GM12801 (cell line): Measurements from ENCODE around the gene SLC48A1.

Experiments used
- TF ChIP-seq, protein P1 (sequence below): IDR thresholded peaks from one replicate; pipeline ENCODE4 v1.5.1; 2011; ENCODE audit warnings: control low read depth; ENCODE audit not compliant: insufficient read length; ENCODE audit errors: extremely low read depth

SLC48A1 gene

GRCh38 chr12:47776471-47777143 lies 3.6 kb downstream of the SLC48A1 start:
- TF ChIP-seq, protein P1, sequence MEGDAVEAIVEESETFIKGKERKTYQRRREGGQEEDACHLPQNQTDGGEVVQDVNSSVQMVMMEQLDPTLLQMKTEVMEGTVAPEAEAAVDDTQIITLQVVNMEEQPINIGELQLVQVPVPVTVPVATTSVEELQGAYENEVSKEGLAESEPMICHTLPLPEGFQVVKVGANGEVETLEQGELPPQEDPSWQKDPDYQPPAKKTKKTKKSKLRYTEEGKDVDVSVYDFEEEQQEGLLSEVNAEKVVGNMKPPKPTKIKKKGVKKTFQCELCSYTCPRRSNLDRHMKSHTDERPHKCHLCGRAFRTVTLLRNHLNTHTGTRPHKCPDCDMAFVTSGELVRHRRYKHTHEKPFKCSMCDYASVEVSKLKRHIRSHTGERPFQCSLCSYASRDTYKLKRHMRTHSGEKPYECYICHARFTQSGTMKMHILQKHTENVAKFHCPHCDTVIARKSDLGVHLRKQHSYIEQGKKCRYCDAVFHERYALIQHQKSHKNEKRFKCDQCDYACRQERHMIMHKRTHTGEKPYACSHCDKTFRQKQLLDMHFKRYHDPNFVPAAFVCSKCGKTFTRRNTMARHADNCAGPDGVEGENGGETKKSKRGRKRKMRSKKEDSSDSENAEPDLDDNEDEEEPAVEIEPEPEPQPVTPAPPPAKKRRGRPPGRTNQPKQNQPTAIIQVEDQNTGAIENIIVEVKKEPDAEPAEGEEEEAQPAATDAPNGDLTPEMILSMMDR: no peak

GRCh38 chr12:47777151-47777550 lies 4.1 kb downstream of the SLC48A1 start:
- TF ChIP-seq, protein P1: no peak

DNA sequence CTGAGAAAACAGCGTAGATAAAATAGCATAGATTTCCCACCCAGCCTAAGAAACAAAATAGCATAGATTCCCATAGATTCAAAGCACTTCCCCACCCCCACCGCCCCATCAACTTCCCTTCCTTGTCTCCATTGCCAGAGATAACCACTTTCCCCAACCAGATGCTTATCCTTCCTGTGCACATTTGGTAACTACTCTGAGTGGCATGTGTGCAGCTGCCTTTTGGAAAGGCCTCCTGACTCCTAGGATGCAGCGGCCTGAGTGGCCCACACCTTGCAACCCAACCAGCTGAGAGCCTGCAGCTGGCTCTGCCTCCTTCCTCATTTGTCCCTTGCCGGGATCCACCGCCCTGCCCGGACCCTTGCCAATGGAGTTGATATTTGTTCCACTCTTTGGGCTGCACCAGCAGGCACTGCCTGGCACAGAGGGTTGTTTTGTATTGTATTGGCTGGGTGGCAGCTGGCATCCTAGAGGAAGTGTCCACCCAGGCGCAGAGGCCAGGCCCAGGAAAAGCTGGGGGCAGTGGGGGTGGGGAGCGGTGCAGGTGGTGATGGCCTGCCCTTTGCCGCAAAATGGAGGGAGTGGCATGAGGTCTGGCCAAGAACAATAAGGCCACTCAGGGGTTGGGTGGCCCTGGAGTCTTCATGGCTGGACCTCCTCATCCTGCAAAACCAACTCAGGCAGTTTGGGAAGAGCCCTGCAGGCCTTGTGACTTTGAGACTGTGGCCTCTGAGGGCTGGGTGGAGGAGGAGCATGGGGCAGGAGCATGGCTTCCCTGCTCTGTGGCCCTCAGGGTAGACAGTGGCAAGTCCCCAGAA lies 4.9 kb downstream of the SLC48A1 start:
- TF ChIP-seq, protein P1: no peak

GRCh38 chr12:47778881-47779280 lies 5.8 kb downstream of the SLC48A1 start:
- TF ChIP-seq, protein P1: no peak

DNA sequence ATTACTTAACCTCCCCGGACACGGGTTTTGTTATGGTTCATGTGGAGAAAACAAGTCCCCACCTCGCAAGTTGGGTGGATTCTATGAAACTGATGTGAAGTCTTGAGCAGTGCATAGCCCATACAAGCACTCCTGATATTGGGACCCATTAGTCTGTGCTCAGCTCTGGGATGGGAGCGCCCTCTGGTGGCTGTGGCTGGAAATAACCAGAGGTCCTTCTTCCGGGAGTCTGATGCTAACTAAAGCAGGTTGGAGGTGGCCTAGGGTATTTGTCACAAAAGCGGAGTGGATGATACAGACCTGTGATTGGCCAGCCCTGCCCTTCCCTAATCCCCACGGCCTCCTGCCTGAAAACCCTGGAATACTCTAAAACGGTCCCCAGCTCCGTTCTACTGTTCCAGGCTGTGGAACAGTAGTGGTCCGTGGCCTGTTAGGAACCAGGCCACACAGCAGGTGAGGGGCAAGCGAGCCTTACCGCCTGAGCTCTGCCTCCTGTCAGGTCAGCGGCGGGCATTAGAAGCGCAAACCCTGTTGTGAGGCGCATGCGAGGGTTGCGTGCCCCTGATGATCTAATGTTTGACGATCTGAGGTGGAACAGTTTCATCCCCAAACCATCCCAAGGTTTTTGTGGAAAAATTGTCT lies 6.4 kb downstream of the SLC48A1 start:
- TF ChIP-seq, protein P1: peak; percentile 84

GRCh38 chr12:47779943-47780504 lies 7.0 kb downstream of the SLC48A1 start:
- TF ChIP-seq, protein P1: no peak

DNA sequence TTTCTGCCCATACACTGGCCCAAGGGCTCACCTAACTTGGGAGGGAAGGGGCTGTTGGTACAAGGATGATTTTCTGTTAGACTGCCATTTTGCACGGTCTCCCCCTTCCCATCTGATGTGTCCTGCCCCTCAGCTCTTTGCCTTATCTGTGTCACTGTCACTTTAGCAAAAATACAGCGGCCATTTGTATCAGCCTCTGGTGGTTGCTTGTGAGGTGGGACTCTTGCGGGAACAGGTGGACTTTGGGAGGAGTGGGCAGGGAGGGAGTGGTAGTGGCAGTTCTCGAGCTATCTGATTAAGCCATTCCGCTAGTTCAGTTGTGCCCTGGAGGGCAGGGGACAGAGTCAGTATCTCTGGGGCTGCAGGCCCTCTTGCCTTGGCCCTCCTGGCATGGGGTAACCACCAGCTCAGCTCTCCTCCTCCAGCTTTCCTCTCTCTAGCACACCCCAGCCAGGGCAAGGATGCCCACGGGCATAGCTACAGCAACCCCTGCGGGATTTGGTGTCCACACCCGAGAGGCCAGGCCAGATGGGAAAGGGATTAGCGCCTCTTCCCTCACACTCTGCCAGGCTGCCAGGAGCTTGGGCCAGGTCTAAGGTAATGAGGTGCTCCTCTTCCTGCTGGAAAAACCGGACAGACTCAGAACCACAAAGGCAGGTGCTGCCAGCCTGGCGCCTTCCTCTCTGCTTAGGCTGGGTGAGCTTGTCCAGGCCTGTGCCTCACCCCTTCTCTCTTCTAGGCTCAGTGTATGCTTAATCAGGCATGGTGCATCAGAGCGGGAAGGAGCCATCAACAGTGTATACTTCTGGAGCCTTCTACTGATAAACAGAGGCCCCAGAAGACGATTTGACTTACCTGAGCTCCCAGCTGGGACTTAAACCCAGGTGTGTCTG lies 8.7 kb downstream of the SLC48A1 start:
- TF ChIP-seq, protein P1: no peak
